ENCODE data around the gene RINL. TPM values are rescaled to one million over a fixed set of nuclear protein-coding genes. Genes with fewer than 3 reads are reported as not detected.

The RINL gene
- polyA plus RNA-seq, 1 experiment, result 1.6 TPM

- ChIA-PET POLR2A (no interaction called here), CTCF (no interaction called here)
- Histone ChIP-seq H3K27me3 (ENCODE audit: control insufficient read depth, insufficient read depth, low read length) (no peaks in the 10 kb centered on the region), H3K27ac (ENCODE audit: low read depth, low read length) (no peak overlapping the region), H3K4me3 (ENCODE audit: low read depth, low read length) (no peak overlapping the region), H3K9me3 (ENCODE audit: control insufficient read depth, insufficient read depth, low read length) (peaks cover 4% of the 10 kb centered on the region; the same call in 1 of the 2 replicates)
- TF ChIP-seq CTCF (IDR thresholded peaks at IDR 0.05; ENCODE audit: low read depth, low read length), result no peak
- DNase-seq (ENCODE audit: low read depth, low spot score), result no peak
Measured at GRCh38 chr19:38819231-38819920, 58.7 kb downstream of the RINL start.

Other genes with a start within 250 kb of the RINL start
- gene ACTN4, start 230.6 kb downstream of the RINL start, polyA plus RNA-seq (2011; rRNA removed), result 300 and 359 TPM in 2 replicates
- 0.66 and 0.69 TPM in 2 replicates for gene CAPN12, start 133.8 kb downstream of the RINL start, polyA plus RNA-seq (2011; rRNA removed)
- gene LGALS7, start 104.8 kb downstream of the RINL start, polyA plus RNA-seq (2011; rRNA removed), result not detected in 2 replicates
- not detected in 2 replicates for gene LGALS7B, start 89.1 kb downstream of the RINL start, polyA plus RNA-seq (2011; rRNA removed)
- gene LGALS4, start 65.3 kb downstream of the RINL start, polyA plus RNA-seq (2011; rRNA removed), result 0.07 TPM in 1 of 2 replicates, not detected in the other
- 86.5 and 109 TPM in 2 replicates for gene ECH1, start 46.5 kb downstream of the RINL start, polyA plus RNA-seq (2011; rRNA removed)
- gene HNRNPL, start 28.3 kb downstream of the RINL start, polyA plus RNA-seq (2011; rRNA removed), result 281 and 316 TPM in 2 replicates
- 45.5 and 61.3 TPM in 2 replicates for gene SIRT2, start 21.3 kb upstream of the RINL start, polyA plus RNA-seq (2011; rRNA removed)
- gene NFKBIB, start 21.7 kb upstream of the RINL start, polyA plus RNA-seq (2011; rRNA removed), result 9.9 and 14.1 TPM in 2 replicates
- gene CCER2, start 33.9 kb upstream of the RINL start, polyA plus RNA-seq (2011; rRNA removed), result 0.09 TPM in 1 of 2 replicates, not detected in the other
- 10.1 and 16.2 TPM in 2 replicates for gene SARS2, start 52.5 kb upstream of the RINL start, polyA plus RNA-seq (2011; rRNA removed)
- gene MRPS12, start 52.7 kb upstream of the RINL start, polyA plus RNA-seq (2011; rRNA removed), result 19.7 and 28.3 TPM in 2 replicates
- gene FBXO17, start 97.5 kb upstream of the RINL start, polyA plus RNA-seq (2011; rRNA removed), result 10.8 and 11.6 TPM in 2 replicates
- gene FBXO27, start 154.3 kb upstream of the RINL start, polyA plus RNA-seq (2011; rRNA removed), result 2.0 and 2.4 TPM in 2 replicates
- gene ACP7, start 206.1 kb upstream of the RINL start, polyA plus RNA-seq (2011; rRNA removed), result not detected in 2 replicates
- gene PAK4, start 247.5 kb upstream of the RINL start, polyA plus RNA-seq (2011; rRNA removed), result 10.4 and 12.4 TPM in 2 replicates

Data from AG04450 (cell line).